ENCODE results near the gene TAMALIN.
"Not testable (repeated sequence)": the region's sequence is repeated elsewhere in the genome, so short reads cannot be mapped to it uniquely, and the experiment has no call there.

DNA sequence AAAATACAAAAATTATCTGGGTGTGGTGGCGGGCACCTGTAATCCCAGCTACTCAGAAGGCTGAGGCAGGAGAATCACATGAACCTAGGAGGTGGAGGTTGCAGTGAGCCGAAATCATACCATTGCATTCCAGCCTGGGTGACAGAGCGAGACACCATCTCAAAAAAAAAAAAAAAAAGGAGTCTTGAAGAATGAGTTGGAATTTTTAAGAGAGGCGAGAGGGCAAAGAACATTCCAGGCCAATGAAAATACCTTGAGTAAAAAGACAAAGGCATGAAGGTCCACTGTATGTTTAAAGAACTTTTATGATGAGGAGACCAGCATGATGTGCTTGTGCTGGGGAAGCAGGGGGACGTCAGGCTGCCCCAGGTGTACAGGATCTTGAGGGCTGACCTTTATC lies 27.4 kb upstream of the TAMALIN start:
- TF ChIP-seq, protein P1, sequence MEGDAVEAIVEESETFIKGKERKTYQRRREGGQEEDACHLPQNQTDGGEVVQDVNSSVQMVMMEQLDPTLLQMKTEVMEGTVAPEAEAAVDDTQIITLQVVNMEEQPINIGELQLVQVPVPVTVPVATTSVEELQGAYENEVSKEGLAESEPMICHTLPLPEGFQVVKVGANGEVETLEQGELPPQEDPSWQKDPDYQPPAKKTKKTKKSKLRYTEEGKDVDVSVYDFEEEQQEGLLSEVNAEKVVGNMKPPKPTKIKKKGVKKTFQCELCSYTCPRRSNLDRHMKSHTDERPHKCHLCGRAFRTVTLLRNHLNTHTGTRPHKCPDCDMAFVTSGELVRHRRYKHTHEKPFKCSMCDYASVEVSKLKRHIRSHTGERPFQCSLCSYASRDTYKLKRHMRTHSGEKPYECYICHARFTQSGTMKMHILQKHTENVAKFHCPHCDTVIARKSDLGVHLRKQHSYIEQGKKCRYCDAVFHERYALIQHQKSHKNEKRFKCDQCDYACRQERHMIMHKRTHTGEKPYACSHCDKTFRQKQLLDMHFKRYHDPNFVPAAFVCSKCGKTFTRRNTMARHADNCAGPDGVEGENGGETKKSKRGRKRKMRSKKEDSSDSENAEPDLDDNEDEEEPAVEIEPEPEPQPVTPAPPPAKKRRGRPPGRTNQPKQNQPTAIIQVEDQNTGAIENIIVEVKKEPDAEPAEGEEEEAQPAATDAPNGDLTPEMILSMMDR (conservative IDR thresholded peaks at IDR 0.05; ENCODE audit: low read length) = not testable (repeated sequence)
- not testable (repeated sequence) for TF ChIP-seq EZH2phosphoT487 (IDR thresholded peaks at IDR 0.05; ENCODE audit: borderline replicate concordance)
